Kidney (tissue), 14 donors: Measurements from ENCODE around the gene CFAP20DC. TPM values are rescaled to one million over a fixed set of nuclear protein-coding genes. Genes with fewer than 3 reads are reported as not detected.

Source experiments
- DNase-seq, 5 donors: peaks; one replicate each; pipeline ENCODE4 v3.0.0-alpha.2; 2013 to 2020
- FAIRE-seq: peaks from 2 replicates; lab custom pipeline; 2012; peaks lifted over from hg19 to GRCh38; lab: Jason Lieb, UNC
- H3K27ac ChIP-seq, 2 donors: one replicate each; pipeline ENCODE4 v1.7.0; 2013; ENCODE audit warnings: low read depth in 2 of 2, low read length in 2 of 2, inconsistent platforms in 1 of 2
- H3K27me3 ChIP-seq: one replicate; pipeline ENCODE4 v1.7.1; 2013; ENCODE audit warnings: low read length, inconsistent platforms; ENCODE audit not compliant: control insufficient read depth, insufficient read depth
- H3K36me3 ChIP-seq, 3 donors: one replicate each; pipeline versions ENCODE4 v1.7.0 to v1.7.1; 2013; ENCODE audit warnings: low read length in 3 of 3, control low read depth in 1 of 3, inconsistent platforms in 1 of 3; ENCODE audit not compliant: insufficient read depth in 3 of 3, control insufficient read depth in 2 of 3
- H3K4me1 ChIP-seq, 3 donors: one replicate each; pipeline versions ENCODE4 v1.7.0 to v1.7.1; 2013; ENCODE audit warnings: low read length in 3 of 3, inconsistent platforms in 1 of 3, low read depth in 1 of 3; ENCODE audit not compliant: control insufficient read depth in 2 of 3, insufficient read depth in 2 of 3
- H3K4me3 ChIP-seq, 3 donors: one replicate each; pipeline versions ENCODE4 v1.7.0 to v1.8.1; 2013; ENCODE audit warnings: low read length in 3 of 3, control low read depth in 1 of 3, inconsistent platforms in 1 of 3
- H3K9ac ChIP-seq, 3 donors: one replicate each; pipeline versions ENCODE4 v1.7.0 to v1.7.1; 2013; ENCODE audit warnings: low read length in 3 of 3, control low read depth in 1 of 3, inconsistent platforms in 1 of 3
- H3K9me3 ChIP-seq, 3 donors: one replicate each; pipeline versions ENCODE4 v1.7.0 to v1.7.1; 2013; ENCODE audit warnings: low read length in 3 of 3, control low read depth in 1 of 3, inconsistent platforms in 1 of 3; ENCODE audit not compliant: control insufficient read depth in 2 of 3, insufficient read depth in 1 of 3
- CTCF ChIP-seq: IDR thresholded peaks from 3 replicates; pipeline ENCODE4 v1.5.1; 2012; ENCODE audit warnings: mild to moderate bottlenecking, moderate library complexity, borderline replicate concordance; ENCODE audit not compliant: insufficient read depth; ENCODE audit errors: extremely low read depth
- intact Hi-C: fragments of 100-400 bp; cut with DNase I; formaldehyde crosslinking; loops from one replicate; pipeline ENCODE4 v1.11.1; 2022
- polyA plus RNA-seq: library from polyadenylated mRNA; stranded (reverse); fragments of 350-450 nt; fragmentation: Illumina TruSeq; extraction: RNeasy Lipid Tissue Mini Kit (QIAGEN cat#74804); gene quantifications from one replicate; pipeline ENCODE4 v1.2.3, GENCODE V29; 2014; ENCODE audit warnings: low read depth, low replicate concordance; ENCODE audit not compliant: insufficient read depth
- total RNA-seq: library from RNA; stranded (reverse); fragmentation: NEBNext Ultra II Directional; extraction: Animal tissue kit (Norgen Biotek cat#: 25700); gene quantifications from one replicate; pipeline ENCODE4 v1.2.1, GENCODE V29; 2021
- donor health status: control.
- donor health status: control.
- donor health status: control.
- donor health status: control.
- donor health status: control.
- donor health status: DM: yes; HTN: yes; CAD: no.
- donor health status: Normal renal cell carcinoma (clear cell type).

Gene CFAP20DC
- total and polyA plus RNA-seq, 2 donors from 2014 or later: 0.73 to 3.2 TPM

DNA sequence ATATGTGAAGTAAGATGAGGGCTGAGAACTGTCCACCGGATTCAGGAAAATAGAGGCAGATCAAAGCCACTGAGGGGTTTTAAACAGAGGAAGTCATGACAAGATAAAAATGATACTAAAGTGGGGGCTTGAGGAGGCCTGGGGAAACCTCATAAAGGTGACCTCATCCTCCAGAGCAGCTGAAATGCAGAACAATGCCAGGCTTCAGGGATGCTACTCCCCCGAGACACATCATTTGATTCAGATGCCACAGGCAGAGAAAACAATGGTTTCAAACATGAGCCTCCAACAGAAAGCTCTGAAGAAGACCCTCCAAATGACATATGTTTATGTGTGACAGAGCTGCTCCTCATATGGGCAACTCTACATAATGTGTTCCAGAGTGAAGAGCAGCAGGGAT, 6.4 kb downstream of the CFAP20DC start:
- Histone ChIP-seq H3K27ac (no peak overlapping the region), H3K9me3 (no peaks in the 10 kb centered on the region), H3K4me1 (no peaks in the 10 kb centered on the region), H3K4me3 (no peak overlapping the region), H3K27me3 (no peaks in the 10 kb centered on the region), H3K36me3 (no peaks in the 10 kb centered on the region), H3K9ac (no peak overlapping the region)
- intact Hi-C loops: no loop called here
- FAIRE-seq: no peak
- TF ChIP-seq CTCF: no peak
- peak in 2 of 5 donors; percentile 8 to 19 for DNase-seq

DNA sequence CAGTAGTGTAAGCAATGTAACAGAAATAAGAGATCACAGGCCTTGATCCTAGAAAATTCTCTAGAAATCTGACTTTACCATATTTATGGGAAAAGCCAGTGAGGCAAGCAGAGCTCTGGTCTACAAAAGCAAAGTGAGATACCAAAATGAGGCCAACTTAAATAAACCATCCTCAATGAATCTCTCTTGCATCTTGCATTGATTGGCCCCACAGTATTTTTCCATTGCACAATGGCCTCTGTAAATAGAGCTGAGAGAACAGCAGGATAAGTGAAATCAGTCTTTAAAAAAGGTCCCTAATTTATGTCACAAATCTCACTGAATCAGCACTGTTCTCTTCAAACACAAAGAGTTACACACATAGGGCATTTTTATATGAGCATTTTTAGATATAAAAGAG, 8.9 kb downstream of the CFAP20DC start:
- no peak overlapping the region for H3K9ac ChIP-seq
- H3K36me3 ChIP-seq: no peaks in the 10 kb centered on the region
- intact Hi-C loops: no loop called here
- H3K4me3 ChIP-seq: no peak overlapping the region
- TF ChIP-seq CTCF: no peak
- FAIRE-seq (no peak), DNase-seq (no peak)
- no peaks in the 10 kb centered on the region for H3K27me3 ChIP-seq
- peaks cover 0 to 2% (median 0%) of the 10 kb centered on the region in 3 donors for H3K9me3 ChIP-seq
- H3K4me1 ChIP-seq: no peaks in the 10 kb centered on the region
- H3K27ac ChIP-seq: no peak overlapping the region

DNA sequence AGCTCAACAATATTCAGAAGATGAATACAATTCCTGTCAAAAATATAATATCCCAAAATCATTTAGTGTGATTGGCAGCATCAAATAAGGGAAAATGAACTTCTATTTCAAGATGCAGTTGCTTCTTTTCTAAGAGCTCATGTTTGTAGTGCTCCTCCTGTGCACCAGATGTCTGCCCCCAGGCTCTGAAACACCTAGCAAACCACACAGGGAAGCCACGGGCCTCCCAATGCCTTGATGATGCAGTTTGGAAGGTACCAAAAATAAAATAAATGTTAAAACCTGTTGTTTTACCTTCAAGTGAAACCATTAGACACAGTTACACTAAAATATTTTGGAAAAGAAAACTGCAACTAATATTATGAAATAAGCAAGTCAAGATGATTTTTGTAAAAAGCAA, 22.2 kb downstream of the CFAP20DC start:
- no peaks in the 10 kb centered on the region for H3K27me3 ChIP-seq
- DNase-seq (no peak), FAIRE-seq (no peak)
- no peaks in the 10 kb centered on the region for H3K36me3 ChIP-seq
- H3K27ac ChIP-seq: no peak overlapping the region
- H3K4me3 ChIP-seq: no peak overlapping the region
- TF ChIP-seq CTCF: no peak
- no peaks in the 10 kb centered on the region for H3K9me3 ChIP-seq
- H3K9ac ChIP-seq: no peak overlapping the region
- intact Hi-C loops: no loop called here
- no peaks in the 10 kb centered on the region for H3K4me1 ChIP-seq

DNA sequence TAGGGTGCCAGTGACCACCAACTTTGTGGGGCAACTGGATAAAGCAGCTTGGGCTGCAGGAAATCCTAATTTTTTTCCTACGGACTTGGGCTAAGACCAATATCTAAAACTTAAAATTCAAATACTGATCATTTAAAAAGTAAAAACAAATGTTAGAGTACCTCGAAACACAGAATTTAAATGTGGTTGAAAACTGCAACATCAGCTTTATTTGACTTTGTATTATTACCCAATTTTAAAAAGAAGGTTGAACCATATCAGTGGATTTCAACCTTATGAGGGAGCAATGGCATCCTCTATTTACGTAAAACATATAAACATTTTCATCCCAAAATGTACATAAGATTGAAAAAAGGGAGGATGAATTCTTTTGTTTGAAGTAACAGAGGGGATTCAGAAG, 26.2 kb downstream of the CFAP20DC start:
- no peak for TF ChIP-seq CTCF
- no peak for DNase-seq
- Histone ChIP-seq H3K9ac (no peak overlapping the region), H3K4me1 (no peaks in the 10 kb centered on the region), H3K4me3 (no peak overlapping the region), H3K36me3 (no peaks in the 10 kb centered on the region), H3K27ac (no peak overlapping the region), H3K27me3 (no peaks in the 10 kb centered on the region), H3K9me3 (peaks cover 0 to under 1% (median 0%) of the 10 kb centered on the region in 3 donors)
- intact Hi-C loops: no loop called here
- FAIRE-seq: no peak
